Muscle of arm (tissue), 12 donors: ENCODE results near the gene LCN12. TPM values are rescaled to one million over a fixed set of nuclear protein-coding genes. Genes with fewer than 3 reads are reported as not detected.

ENCODE experiments used
- DNase-seq: peaks from one replicate; pipeline ENCODE4 v3.0.0-alpha.2; 2013
- polyA plus RNA-seq, 12 donors: library from polyadenylated mRNA; unstranded; fragments of 120-200 nt; gene quantifications; one replicate each; pipeline ENCODE4 v1.2.1, GENCODE V29; 2013; ENCODE audit not compliant: insufficient read length in 12 of 12

The LCN12 gene
- polyA plus RNA-seq, 12 donors = 0.23 to 1.4 (median 1.1) TPM; not detected in 3

DNA sequence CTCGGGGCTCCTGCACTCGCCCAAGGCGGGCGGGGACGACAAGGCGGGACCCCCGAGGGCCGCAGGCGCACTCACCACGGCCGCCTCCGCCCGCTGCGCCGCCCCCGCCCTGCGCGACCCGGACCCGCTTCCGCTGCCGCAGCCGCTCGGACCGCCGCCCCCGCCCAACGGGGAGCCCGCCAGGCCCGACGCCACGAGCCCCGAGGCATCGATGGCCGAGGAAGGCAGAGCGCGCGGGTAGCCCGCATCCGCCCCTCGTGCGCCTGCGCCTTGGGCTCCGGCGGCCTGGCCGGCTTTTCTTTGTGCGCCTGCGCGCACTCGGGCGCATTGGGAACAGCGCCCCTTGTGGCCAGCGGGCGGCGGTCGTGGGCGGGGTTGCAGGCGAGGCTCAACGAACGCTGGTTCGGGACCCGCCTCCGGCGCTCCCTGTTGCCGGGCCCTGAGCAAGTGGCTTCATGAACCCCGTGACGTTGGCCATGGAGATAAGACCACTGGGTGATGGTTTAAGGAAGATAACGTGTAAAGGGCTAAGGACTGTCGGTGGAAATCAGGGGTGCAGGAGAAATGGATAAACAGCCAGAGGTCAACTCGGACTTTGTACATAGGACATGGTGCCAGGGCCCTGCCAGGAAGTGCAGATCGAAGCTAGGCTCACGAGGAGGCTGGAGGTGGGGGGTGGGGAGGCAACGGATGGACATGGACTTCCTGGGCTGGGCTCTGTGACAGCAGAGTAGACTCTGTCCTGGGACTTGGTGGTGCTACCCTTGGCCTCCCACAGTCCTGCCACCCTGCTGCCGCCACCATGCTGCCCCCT is 7.3 kb upstream of the LCN12 start, which contains the start of the genes C8G and FBXW5:
Gene C8G (plus strand): TSS at position 725 of the 814 bp plus-strand sequence. CDS start 78 bp downstream, at position 803.
Gene FBXW5 (minus strand): TSS at position 220 of the 814 bp plus-strand sequence. CDS start 655 bp downstream, outside the sequence.
- DNase-seq = peak; percentile 96

GRCh38 chr9:136945333-136946227 is 6.5 kb upstream of the LCN12 start:
- DNase-seq = no peak

DNA sequence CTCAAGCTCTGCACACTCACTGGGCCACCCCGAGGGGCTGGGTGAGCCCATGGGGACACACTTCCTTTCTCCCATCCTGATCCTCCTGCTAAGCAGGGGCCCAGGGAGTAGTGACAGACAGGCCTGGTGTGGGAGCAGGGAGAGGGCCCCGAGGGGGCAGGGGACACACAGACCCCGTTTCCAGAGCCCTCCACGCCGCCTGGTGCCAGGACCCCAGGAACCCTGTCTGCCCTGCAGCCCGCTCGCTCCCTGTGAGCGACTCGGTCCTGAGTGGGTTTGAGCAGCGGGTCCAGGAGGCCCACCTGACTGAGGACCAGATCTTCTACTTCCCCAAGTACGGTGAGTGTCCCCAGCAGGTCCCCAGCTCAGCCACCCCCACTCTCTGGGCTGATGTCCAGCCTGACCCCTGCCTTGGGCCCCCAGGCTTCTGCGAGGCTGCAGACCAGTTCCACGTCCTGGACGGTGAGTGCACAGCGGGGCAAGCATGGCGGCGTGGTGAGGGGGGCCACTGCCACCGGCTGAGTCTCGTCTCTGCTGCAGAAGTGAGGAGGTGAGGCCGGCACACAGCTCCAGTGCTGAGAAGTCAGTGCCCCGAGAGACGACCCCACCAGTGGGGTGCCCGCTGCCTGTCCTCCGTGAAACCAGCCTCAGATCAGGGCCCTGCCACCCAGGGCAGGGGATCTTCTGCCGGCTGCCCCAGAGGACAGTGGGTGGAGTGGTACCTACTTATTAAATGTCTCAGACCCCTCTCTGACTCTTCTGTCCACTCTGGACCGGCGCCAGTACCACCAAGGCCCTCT is 5.6 kb upstream of the LCN12 start:
- no peak for DNase-seq

GRCh38 chr9:136947028-136947891 is 4.8 kb upstream of the LCN12 start:
- no peak for DNase-seq

GRCh38 chr9:136947955-136948510 is 4.0 kb upstream of the LCN12 start:
- no peak for DNase-seq

DNA sequence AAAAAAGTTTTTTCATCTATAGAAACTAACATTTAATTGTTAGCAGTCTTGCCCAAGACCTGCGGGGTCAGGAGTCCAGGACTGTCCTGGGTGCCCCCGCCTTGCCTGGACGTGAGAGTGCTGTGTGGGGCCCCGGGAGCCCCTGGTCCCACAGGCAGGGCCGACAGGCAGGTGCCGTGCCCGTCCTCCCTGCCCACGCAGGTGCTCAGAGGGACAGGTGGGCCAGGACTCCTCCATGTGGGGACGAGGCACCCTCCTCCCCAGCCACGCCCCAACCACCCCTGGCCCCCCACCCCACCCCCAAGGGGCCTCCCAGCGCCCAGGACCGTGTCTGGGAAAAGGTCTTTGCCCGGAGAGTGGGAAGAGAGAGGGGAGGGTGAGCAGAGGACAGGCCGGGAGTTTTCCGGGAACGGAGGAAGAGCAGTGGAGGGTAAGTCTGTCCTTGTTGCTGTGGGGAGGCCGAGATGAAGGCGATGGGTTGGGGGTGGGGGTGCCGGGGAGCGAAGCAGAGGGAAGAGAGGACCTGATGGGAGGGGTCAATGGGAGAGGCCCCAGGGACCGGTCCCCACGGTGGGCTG is 2.7 kb upstream of the LCN12 start:
- DNase-seq = no peak

DNA sequence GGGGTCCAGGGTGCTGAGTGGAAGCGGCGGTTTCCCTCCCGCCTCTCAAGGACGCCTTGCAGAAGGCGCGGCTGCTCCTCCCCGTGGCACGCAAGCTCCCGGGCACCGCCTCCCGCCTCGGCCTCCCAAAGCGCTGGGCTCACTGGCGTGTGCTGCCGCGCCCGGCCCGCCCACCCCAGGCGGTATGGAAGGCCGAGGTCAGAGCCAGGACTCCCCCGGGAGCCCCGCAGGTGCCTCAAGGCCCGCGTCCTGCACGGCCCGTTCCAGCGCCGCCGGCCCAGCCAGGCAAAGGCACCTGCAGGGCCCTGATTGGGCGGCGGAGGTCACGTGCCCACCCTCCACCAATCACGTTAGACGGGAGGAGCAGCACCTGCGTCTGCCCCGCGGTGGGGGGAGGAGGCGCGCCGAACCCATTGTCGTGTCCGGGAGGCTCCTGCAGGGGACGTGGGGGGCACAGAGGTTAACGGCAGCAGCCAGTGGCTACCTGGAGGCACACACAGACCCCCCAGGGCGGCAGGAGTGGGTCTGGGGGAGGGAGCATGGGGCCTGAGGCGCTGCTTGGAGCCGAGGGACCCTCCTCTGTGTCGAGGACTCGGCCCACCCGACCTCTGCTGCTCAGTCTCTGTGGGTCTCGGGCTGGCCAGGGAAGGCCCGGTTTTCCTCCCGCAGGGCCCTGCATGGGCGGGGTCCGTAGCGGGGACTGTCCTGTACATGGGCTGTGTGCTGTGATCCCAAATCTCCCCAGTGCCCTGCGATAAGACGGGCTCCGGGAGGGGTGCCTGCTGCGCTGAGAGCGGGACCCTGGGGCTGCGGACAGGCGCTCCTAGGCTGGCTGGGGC is 2.0 kb upstream of the LCN12 start:
- peak; percentile 80 for DNase-seq

DNA sequence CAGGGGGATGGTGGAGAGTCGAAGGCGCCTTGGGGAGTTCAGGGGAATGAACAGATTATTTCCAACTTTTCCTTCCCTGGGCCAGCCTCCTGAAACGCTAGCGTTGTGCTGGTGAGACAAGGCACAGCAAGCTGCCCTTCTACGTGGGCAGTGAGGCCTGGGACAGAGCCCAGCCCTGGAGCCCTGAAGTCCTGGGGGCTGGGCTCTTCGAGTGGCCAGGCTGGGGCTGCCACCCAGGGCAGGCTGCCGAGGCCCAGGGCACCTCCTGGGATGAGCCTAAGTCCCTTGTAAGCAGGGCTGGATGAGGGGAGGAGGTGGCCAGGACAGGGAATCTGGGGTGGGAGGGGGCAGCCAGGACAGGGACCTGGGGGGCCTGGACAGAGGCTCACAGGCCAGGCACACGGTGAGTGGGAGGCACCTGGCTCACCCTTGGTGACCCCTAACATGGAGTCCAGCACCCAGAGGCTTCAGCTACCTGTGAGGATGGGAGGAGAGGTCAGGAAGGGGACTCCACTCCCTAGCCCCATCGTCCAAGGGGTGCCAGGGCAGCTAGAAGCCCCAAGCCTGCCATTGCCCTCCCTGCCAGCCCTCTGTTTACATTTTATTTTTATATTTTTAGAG is 1.3 kb upstream of the LCN12 start:
- DNase-seq = no peak

DNA sequence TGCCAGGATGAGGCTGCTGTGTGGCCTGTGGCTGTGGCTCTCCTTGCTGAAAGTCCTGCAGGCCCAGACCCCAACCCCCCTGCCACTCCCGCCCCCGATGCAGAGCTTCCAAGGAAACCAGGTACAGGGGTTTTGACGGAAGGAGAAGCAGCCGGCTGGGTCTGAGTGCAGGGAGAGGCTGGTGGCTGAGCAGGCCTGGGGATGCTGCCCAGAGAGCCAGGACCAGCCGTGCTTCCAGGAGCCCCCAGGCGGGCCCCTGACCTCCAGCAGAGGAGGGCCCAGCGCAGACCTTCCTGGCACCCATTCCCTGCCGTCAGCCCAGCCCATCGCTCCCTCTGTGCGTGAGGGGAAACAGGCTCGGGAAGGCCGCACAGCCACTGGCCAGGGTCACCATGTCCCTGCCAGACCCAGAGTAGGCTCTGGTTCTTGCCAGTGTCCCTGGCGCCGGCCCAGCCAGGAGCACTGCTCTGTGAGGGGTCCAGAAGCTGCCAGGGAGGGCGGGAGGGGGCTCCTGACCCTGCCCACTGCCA is 313 bp downstream of the LCN12 start:
- DNase-seq = no peak

GRCh38 chr9:136952876-136953770 is 1.1 kb downstream of the LCN12 start:
- DNase-seq = no peak

- no peak for DNase-seq
Measured at GRCh38 chr9:136953771-136954269, 1.7 kb downstream of the LCN12 start.

GRCh38 chr9:136954270-136955083 is 2.4 kb downstream of the LCN12 start:
- no peak for DNase-seq

DNA sequence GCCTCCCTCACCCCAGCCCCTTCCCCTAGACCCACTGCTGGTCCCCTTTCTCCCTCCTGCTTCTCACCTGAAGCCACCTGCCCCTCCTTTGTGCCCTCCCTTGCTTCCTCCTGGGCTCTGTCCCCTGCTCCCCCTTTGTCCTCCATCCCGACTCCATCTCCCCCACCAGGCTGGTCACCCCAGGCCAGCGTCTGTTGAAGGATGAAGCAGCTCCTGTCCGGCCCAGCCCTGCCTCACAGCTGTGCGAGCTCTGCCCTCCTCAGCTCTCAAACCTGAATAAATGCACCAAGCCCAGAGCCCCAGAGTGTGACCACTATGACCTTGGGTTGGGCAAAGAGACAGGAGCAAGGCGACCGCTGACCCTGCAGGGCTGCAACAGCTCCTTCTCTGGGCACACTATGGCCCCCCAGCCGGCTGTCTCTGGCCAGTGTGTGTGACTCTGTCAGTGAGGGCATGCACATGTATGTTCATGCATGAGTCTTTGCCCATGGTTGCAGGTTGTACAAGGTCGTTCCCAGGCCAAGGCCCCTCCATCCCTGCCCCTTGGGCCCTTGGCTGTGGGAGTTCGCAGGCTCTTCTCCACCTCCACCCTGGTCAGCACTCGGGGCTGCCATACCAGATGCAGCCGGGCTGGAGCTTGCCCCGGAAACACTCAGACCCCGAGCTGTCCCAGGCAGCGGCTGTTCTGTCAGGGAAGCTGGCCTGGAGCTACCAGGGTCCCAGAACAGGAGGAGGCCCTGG is 3.3 kb downstream of the LCN12 start:
- DNase-seq = no peak

DNA sequence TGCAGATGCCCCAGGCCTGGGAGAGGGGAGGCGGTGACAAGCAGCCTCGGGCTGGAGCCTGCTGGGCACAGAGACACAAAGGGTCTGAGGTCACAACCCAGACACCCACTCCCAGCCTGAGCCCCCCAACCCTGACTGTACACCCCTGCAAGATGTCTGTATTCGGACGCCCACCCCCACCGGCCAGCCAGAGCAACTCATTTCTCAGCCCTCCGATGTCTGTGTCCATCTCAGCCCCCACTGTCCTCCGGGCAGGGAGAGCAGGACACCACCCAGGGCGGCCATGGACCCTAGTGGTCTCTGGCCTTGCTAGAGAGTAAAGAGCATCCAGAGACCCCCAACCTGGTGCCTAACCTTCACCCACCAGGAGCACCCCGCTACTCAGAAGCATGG is 3.9 kb downstream of the LCN12 start:
- DNase-seq = no peak

DNA sequence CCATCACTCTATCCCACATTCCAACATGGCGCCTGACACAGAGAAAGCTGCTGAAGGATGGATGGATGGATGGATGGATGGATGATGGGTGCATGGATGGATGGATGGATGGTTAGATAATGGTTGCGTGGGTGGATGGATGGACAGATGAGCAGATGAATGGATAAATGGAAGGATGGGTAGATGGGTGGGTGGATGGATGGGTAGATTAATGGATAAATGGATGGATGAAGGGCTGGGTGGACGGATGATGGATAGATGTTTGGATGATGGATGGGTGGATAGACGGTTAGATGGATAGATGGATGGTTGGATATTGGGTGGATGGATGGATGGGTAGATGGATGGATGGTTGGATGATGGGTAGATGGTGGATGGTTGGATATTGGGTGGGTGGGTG is 4.5 kb downstream of the LCN12 start:
- DNase-seq = no peak
